ENCODE results near the gene TBL3.

DNA sequence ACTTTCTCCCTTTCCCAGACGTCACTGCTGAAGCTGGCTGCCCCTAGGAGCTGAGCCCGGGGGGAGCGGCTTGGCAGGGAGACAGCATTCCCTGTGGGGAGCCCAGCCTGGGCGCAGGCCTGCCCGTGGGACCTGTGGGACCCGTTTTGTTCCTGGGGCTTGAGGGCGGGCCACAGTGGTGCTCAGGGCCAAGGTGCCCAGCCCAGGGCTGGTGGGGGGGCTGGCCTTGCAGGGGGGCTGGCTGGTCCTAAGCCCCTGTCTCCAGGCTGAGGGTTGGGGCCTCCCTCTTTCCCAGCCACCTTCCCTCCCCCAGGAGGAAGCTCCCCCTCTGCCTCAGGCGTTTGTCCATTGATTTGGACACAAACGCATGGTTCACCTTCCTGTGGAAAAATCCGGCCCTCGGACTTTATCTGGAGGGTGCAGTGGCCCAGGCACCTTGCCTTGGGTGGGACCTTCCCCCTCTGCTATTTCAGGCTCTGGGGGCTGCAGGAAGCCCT, 59.3 kb downstream of the TBL3 start:
- no peak for TF ChIP-seq EZH2 (IDR thresholded peaks at IDR 0.05; ENCODE audit: borderline replicate concordance, low read depth, low read length, severe bottlenecking)
- TF ChIP-seq, protein P1, sequence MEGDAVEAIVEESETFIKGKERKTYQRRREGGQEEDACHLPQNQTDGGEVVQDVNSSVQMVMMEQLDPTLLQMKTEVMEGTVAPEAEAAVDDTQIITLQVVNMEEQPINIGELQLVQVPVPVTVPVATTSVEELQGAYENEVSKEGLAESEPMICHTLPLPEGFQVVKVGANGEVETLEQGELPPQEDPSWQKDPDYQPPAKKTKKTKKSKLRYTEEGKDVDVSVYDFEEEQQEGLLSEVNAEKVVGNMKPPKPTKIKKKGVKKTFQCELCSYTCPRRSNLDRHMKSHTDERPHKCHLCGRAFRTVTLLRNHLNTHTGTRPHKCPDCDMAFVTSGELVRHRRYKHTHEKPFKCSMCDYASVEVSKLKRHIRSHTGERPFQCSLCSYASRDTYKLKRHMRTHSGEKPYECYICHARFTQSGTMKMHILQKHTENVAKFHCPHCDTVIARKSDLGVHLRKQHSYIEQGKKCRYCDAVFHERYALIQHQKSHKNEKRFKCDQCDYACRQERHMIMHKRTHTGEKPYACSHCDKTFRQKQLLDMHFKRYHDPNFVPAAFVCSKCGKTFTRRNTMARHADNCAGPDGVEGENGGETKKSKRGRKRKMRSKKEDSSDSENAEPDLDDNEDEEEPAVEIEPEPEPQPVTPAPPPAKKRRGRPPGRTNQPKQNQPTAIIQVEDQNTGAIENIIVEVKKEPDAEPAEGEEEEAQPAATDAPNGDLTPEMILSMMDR (IDR thresholded peaks at IDR 0.05; ENCODE audit: borderline replicate concordance, extremely low read depth, low read length, poor library complexity, severe bottlenecking): no peak
